C4-2B (cell line): Measurements from ENCODE around the gene RCAN1.

ENCODE experiments used
- ZFX ChIP-seq: fragments of 450-650 bp; IDR thresholded peaks from 2 replicates; pipeline ENCODE4 v1.6.1; 2017
- TF ChIP-seq, protein P1 (sequence below): fragments of 450-650 bp; conservative IDR thresholded peaks from 2 replicates; pipeline ENCODE4 v1.5.1; 2017; ENCODE audit warnings: mild to moderate bottlenecking

DNA sequence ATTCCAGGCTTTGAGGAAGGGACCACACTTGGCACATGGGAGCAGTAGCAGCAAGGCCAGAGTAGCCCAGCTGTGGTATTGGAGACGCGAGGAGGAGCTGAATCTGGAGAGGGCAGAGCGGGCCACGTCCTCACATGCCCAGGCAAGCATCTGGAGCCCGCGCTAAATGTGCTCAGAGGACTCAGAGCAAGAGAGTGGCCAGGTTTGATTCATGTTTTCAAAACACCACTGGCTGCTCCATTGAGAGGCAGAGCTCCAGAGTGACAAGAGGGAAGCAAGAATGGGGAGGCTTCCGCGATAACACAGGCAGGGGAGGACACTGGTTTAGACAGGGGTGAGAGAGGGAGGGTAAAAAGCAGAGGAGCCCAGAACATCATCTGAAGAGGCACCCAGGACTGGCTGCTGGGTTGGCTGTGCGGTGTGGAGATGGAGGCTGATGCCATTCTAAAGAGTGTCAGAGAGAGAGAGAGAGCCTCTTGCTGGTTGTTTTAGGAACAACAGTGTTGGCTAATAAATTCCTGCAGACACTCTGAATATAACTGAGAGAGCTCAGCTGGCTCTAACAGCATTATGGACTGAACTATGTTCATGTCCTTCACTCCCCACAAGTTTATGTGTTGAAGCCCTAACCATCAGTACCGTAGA lies 32.3 kb downstream of the RCAN1 start:
- TF ChIP-seq, protein P1, sequence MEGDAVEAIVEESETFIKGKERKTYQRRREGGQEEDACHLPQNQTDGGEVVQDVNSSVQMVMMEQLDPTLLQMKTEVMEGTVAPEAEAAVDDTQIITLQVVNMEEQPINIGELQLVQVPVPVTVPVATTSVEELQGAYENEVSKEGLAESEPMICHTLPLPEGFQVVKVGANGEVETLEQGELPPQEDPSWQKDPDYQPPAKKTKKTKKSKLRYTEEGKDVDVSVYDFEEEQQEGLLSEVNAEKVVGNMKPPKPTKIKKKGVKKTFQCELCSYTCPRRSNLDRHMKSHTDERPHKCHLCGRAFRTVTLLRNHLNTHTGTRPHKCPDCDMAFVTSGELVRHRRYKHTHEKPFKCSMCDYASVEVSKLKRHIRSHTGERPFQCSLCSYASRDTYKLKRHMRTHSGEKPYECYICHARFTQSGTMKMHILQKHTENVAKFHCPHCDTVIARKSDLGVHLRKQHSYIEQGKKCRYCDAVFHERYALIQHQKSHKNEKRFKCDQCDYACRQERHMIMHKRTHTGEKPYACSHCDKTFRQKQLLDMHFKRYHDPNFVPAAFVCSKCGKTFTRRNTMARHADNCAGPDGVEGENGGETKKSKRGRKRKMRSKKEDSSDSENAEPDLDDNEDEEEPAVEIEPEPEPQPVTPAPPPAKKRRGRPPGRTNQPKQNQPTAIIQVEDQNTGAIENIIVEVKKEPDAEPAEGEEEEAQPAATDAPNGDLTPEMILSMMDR, result peak; percentile 31
- TF ChIP-seq ZFX, result no peak
